Fibroblast of lung (primary cell): ENCODE results near the gene ENPP6.

ENCODE experiments used
- EZH2 ChIP-seq: IDR thresholded peaks from 2 replicates; pipeline ENCODE4 v1.5.1; 2012; ENCODE audit warnings: low read length, control low read depth, mild to moderate bottlenecking; ENCODE audit errors: missing control alignments
- TF ChIP-seq, protein P1 (sequence below), 2 donors: IDR thresholded peaks in 1 of 2; conservative IDR thresholded peaks in 1 of 2; 1 replicate in 1 of 2; 2 replicates in 1 of 2; pipeline ENCODE4 v1.5.1; 2011 to 2012; ENCODE audit warnings: low read length in 2 of 2, control low read depth in 1 of 2, inconsistent platforms in 1 of 2, low read depth in 1 of 2, mild to moderate bottlenecking in 1 of 2

DNA sequence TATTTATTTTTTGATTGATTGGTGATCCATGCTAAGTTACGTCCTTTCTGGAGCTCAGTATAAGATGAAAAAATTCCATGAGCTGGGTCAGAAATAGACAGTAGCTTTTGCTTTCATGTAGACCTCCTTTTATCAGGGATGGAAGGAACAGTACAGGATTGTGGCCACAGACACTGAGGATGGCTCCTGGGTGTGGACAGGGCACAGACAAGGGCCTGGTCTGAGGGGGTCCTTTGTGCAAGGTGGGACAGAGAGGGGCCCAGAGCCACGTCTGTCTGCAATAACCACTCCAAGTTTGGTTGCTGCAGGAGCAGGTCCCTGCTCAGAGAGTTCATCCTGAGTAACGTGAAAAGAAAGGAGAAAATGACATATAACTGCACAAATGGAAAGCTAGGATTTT lies 127.1 kb downstream of the ENPP6 start:
- TF ChIP-seq, protein P1, sequence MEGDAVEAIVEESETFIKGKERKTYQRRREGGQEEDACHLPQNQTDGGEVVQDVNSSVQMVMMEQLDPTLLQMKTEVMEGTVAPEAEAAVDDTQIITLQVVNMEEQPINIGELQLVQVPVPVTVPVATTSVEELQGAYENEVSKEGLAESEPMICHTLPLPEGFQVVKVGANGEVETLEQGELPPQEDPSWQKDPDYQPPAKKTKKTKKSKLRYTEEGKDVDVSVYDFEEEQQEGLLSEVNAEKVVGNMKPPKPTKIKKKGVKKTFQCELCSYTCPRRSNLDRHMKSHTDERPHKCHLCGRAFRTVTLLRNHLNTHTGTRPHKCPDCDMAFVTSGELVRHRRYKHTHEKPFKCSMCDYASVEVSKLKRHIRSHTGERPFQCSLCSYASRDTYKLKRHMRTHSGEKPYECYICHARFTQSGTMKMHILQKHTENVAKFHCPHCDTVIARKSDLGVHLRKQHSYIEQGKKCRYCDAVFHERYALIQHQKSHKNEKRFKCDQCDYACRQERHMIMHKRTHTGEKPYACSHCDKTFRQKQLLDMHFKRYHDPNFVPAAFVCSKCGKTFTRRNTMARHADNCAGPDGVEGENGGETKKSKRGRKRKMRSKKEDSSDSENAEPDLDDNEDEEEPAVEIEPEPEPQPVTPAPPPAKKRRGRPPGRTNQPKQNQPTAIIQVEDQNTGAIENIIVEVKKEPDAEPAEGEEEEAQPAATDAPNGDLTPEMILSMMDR (conservative IDR thresholded peaks at IDR 0.05 in 1 of 2, IDR thresholded peaks at IDR 0.05 in 1 of 2; ENCODE audit: low read depth in 1 of 2, low read length in 2 of 2): no peak
- TF ChIP-seq EZH2: no peak
